IMR-90 (cell line): ENCODE measurements around the gene ANKRD13A. TPM values are rescaled to one million over a fixed set of nuclear protein-coding genes. Genes with fewer than 3 reads are reported as not detected.
"Not testable (repeated sequence)": the region's sequence is repeated elsewhere in the genome, so short reads cannot be mapped to it uniquely, and the experiment has no call there.

Experiments used
- ATAC-seq: fragments of 200-7000 bp; cut with Tn5 transposase; 2 replicates; pipeline ENCODE4 v1.9.1; 2020; ENCODE audit warnings: low read depth, mild to moderate bottlenecking, moderate library complexity
- BruUV-seq: library from RNA; stranded (reverse); fragments of 400-500 nt; replicated peaks from 2 replicates; lab custom pipeline; 2021; lab: Mats Ljungman, UMichigan
- CTCF ChIA-PET: fragments of 300-600 bp; formaldehyde crosslinking; extraction: SDS; loops from one replicate; lab custom pipeline; 2021; ENCODE audit warnings: antibody characterized with exemption; lab: Yijun Ruan, JAX
- POLR2A ChIA-PET: fragments of 300-600 bp; sonication (Branson Sonifier 250); formaldehyde crosslinking; loops from one replicate; lab custom pipeline; 2022; ENCODE audit warnings: antibody characterized with exemption; ENCODE audit not compliant: unreplicated experiment; lab: Charles Lee
- DNase-seq: peaks from one replicate; pipeline ENCODE4 v3.0.0; 2013
- H2AFZ ChIP-seq: replicated peaks from 2 replicates; pipeline ENCODE3; 2013; ENCODE audit warnings: low read length, mild to moderate bottlenecking; ENCODE audit not compliant: poor library complexity
- H2AK5ac ChIP-seq: 2 replicates; pipeline ENCODE4 v1.6.1; 2013; ENCODE audit warnings: low read depth, low read length, inconsistent platforms
- H2AK9ac ChIP-seq: replicated peaks from 2 replicates; pipeline ENCODE3; 2013; ENCODE audit warnings: mild to moderate bottlenecking, low read depth, low read length, moderate library complexity; ENCODE audit not compliant: poor library complexity
- H2BK120ac ChIP-seq: 2 replicates; pipeline ENCODE4 v1.6.1; 2013; ENCODE audit warnings: low read depth, low read length, inconsistent platforms
- H2BK15ac ChIP-seq: 3 replicates; pipeline ENCODE4 v1.6.1; 2013; ENCODE audit warnings: low read depth, low read length, inconsistent platforms
- H2BK20ac ChIP-seq: 2 replicates; pipeline ENCODE4 v1.6.1; 2013; ENCODE audit warnings: low read depth, mild to moderate bottlenecking, inconsistent platforms, low read length, moderate library complexity
- H2BK5ac ChIP-seq: 2 replicates; pipeline ENCODE4 v1.6.1; 2013; ENCODE audit warnings: mild to moderate bottlenecking, low read depth, low read length, inconsistent platforms; ENCODE audit not compliant: poor library complexity, severe bottlenecking
- H3K14ac ChIP-seq: replicated peaks from 2 replicates; pipeline ENCODE4 v1.6.1; 2013; ENCODE audit warnings: low read depth, low read length, inconsistent platforms
- H3K18ac ChIP-seq: 2 replicates; pipeline ENCODE4 v1.6.1; 2013; ENCODE audit warnings: low read depth, low read length, control low read depth
- H3K23ac ChIP-seq: 2 replicates; pipeline ENCODE4 v1.6.1; 2013; ENCODE audit warnings: low read depth, low read length, inconsistent platforms
- H3K27ac ChIP-seq: 2 replicates; pipeline ENCODE4 v1.5.1; 2013; ENCODE audit warnings: mild to moderate bottlenecking, control low read depth, low read length; ENCODE audit not compliant: insufficient read depth
- H3K27me3 ChIP-seq: 2 replicates; pipeline ENCODE4 v1.6.1; 2013; ENCODE audit warnings: low read length; ENCODE audit not compliant: control insufficient read depth, insufficient read depth
- H3K36me3 ChIP-seq: 2 replicates; pipeline ENCODE4 v1.6.1; 2013; ENCODE audit warnings: low read length, mixed read lengths; ENCODE audit not compliant: control insufficient read depth, insufficient read depth
- H3K4ac ChIP-seq: 2 replicates; pipeline ENCODE4 v1.6.1; 2013; ENCODE audit warnings: low read depth, low read length, inconsistent platforms
- H3K4me1 ChIP-seq: 2 replicates; pipeline ENCODE4 v1.6.1; 2013; ENCODE audit warnings: low read length, mixed read lengths; ENCODE audit not compliant: control insufficient read depth, insufficient read depth
- H3K4me2 ChIP-seq: 2 replicates; pipeline ENCODE4 v1.6.1; 2013; ENCODE audit warnings: low read depth, mild to moderate bottlenecking, control low read depth, low read length, moderate library complexity
- H3K4me3 ChIP-seq: 2 replicates; pipeline ENCODE4 v1.5.1; 2013; ENCODE audit warnings: low read depth, mild to moderate bottlenecking, control low read depth, low read length, moderate library complexity; ENCODE audit not compliant: insufficient read depth
- H3K56ac ChIP-seq: 2 replicates; pipeline ENCODE4 v1.6.1; 2013; ENCODE audit warnings: low read length, inconsistent platforms; ENCODE audit not compliant: insufficient read depth; ENCODE audit errors: extremely low read depth
- H3K79me1 ChIP-seq, 2 experiments: 2 replicates each; pipeline ENCODE4 v1.6.1; 2013; ENCODE audit warnings: low read length in 2 of 2, inconsistent platforms in 1 of 2, low read depth in 1 of 2
- H3K9ac ChIP-seq: 2 replicates; pipeline ENCODE4 v1.6.1; 2013; ENCODE audit warnings: low read depth, low read length, control low read depth
- H3K9me1 ChIP-seq: 2 replicates; pipeline ENCODE4 v1.6.1; 2013; ENCODE audit warnings: low read length, inconsistent platforms; ENCODE audit not compliant: insufficient read depth
- H3K9me3 ChIP-seq: 2 replicates; pipeline ENCODE4 v1.6.1; 2013; ENCODE audit warnings: low read length; ENCODE audit not compliant: control insufficient read depth, insufficient read depth
- H4K20me1 ChIP-seq: 2 replicates; pipeline ENCODE4 v1.6.1; 2013; ENCODE audit warnings: low read length, inconsistent platforms; ENCODE audit not compliant: insufficient read depth
- H4K5ac ChIP-seq: 2 replicates; pipeline ENCODE4 v1.6.1; 2013; ENCODE audit warnings: mild to moderate bottlenecking, low read depth, low read length, control low read depth
- H4K8ac ChIP-seq, 2 experiments: 2 replicates each; pipeline ENCODE4 v1.6.1; 2013; ENCODE audit warnings: low read depth in 2 of 2, low read length in 2 of 2, control low read depth in 1 of 2, inconsistent platforms in 1 of 2
- H4K91ac ChIP-seq: 2 replicates; pipeline ENCODE4 v1.6.1; 2013; ENCODE audit warnings: low read depth, low read length, inconsistent platforms; ENCODE audit not compliant: insufficient read depth
- CEBPB ChIP-seq: IDR thresholded peaks from 2 replicates; pipeline ENCODE4 v1.6.1; 2012; ENCODE audit warnings: low read depth, low read length, improper control_type of control experiment
- USF2 ChIP-seq: fragments of 150-350 bp; IDR thresholded peaks from 2 replicates; pipeline ENCODE4 v1.6.1; 2017; ENCODE audit warnings: mild to moderate bottlenecking, antibody characterized with exemption, low read length, low read depth
- WGBS, 2 experiments: methylation state at CpG; one replicate each; pipeline versions ENCODE4 v1.1.5 to v1.1.7; 2013; ENCODE audit warnings: missing lambda C conversion rate in 2 of 2; ENCODE audit not compliant: insufficient read length in 1 of 2; ENCODE audit errors: extremely low coverage in 2 of 2; 5-methylcytosine and 5-hydroxymethylcytosine counted together
- dilution Hi-C: fragments of 300-500 bp; cut with HindIII; formaldehyde crosslinking; loops from one replicate; pipeline ENCODE4 v1.14.3; 2018; ENCODE audit warnings: low sequenced_read_pairs; ENCODE audit not compliant: unreplicated experiment
- in situ Hi-C: fragments of 300-500 bp; cut with MboI; formaldehyde crosslinking; loops from 3 replicates; pipeline ENCODE4 v1.14.3; 2019; ENCODE audit warnings: low sequenced_read_pairs, inconsistent platforms, mixed read lengths
- intact Hi-C: fragments of 100-400 bp; cut with micrococcal nuclease; formaldehyde crosslinking; loops from 2 replicates; pipeline ENCODE4 v1.10.0; 2022
- polyA plus RNA-seq, 3 experiments: library from polyadenylated mRNA; depleted of rRNA; stranded (reverse); fragments of >200 nt; gene quantifications; 2 replicates each; pipeline ENCODE4 v1.2.3, GENCODE V29; 2012; ENCODE audit warnings: low replicate concordance in 1 of 3
- total RNA-seq: library from RNA; depleted of rRNA; stranded (reverse); fragments of >200 nt; gene quantifications from 2 replicates; pipeline ENCODE4 v1.2.3, GENCODE V29; 2012

Gene ANKRD13A
- total and polyA plus RNA-seq, 2 of the 4 experiments (the other 2 are of a cell fraction): 299 to 449 TPM

DNA sequence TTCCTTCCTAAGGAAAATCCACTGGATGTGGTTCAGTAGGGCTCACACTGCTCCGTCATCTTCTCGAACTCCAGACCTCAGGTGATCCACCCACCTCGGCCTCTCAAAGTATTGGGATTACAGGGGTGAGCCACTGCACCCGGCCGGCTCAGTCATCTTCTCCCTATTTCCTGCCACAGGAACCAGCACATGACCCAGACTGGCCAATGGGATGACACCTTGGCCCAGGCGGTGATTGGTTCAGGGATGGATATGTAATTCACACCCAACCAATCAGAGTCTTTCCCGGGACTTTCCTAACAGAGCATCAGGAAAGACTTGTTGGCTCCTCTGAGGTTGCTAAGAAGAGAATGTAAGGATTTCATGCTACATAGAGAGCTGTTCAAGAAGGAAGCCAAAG is 68.3 kb downstream of the ANKRD13A start:
- no peak overlapping the region for H2BK15ac ChIP-seq
- WGBS, 2 experiments: no CpG with 5 or more reads among the region's 7 CpGs
- no peak for ATAC-seq
- no peak overlapping the region for H2BK20ac ChIP-seq
- no peaks in the 10 kb centered on the region for H3K27me3 ChIP-seq
- H2BK5ac ChIP-seq: no peak overlapping the region
- no peak overlapping the region for H3K14ac ChIP-seq
- no peak for DNase-seq
- no peak overlapping the region for H3K9ac ChIP-seq
- peaks cover 5% of the 10 kb centered on the region; the same call in 1 of the 2 replicates for H3K9me1 ChIP-seq
- ChIA-PET CTCF (no interaction called here), POLR2A (interaction anchor here (0.5 kb wide), 1 partner anchor 56 kb away, joined by 3 read pairs; the partner anchor contains the start of gene IFT81)
- H2BK120ac ChIP-seq: no peak overlapping the region
- no peak overlapping the region for H3K18ac ChIP-seq
- no peak overlapping the region for H4K5ac ChIP-seq
- no peaks in the 10 kb centered on the region for H3K36me3 ChIP-seq
- no peak overlapping the region for H2AK9ac ChIP-seq
- no peak overlapping the region for H3K4me3 ChIP-seq
- intact Hi-C loops: no loop called here
- no peaks in the 10 kb centered on the region for H3K9me3 ChIP-seq
- no peak overlapping the region for H4K8ac ChIP-seq
- H3K27ac ChIP-seq: no peak overlapping the region
- TF ChIP-seq USF2 (peak; percentile 68; the same call in 1 of the 2 replicates), CEBPB (no peak)
- H3K23ac ChIP-seq: no peak overlapping the region
- H4K20me1 ChIP-seq: no peaks in the 10 kb centered on the region
- H3K4me1 ChIP-seq: no peaks in the 10 kb centered on the region
- dilution Hi-C loops: no loop called here
- no peak overlapping the region for H3K56ac ChIP-seq
- no peak overlapping the region for H3K4me2 ChIP-seq
- no peak overlapping the region for H2AFZ ChIP-seq
- H2AK5ac ChIP-seq: no peak overlapping the region
- no peak overlapping the region for H3K4ac ChIP-seq
- no peak overlapping the region for H4K91ac ChIP-seq
- in situ Hi-C loops: no loop called here
- BruUV-seq: no TSS peak
- H3K79me1 ChIP-seq: no peaks in the 10 kb centered on the region

- H3K4ac ChIP-seq, H4K5ac ChIP-seq, H3K9me1 ChIP-seq, CTCF ChIA-PET, H3K27me3 ChIP-seq, BruUV-seq, H2BK5ac ChIP-seq, H3K56ac ChIP-seq, H3K14ac ChIP-seq, H3K4me1 ChIP-seq, H2AK9ac ChIP-seq, H2BK20ac ChIP-seq, intact Hi-C loops, H3K27ac ChIP-seq, H2AFZ ChIP-seq, DNase-seq, H3K18ac ChIP-seq, H3K9ac ChIP-seq, H4K91ac ChIP-seq, H3K79me1 ChIP-seq, H2BK15ac ChIP-seq, dilution Hi-C loops, H3K36me3 ChIP-seq, H3K4me2 ChIP-seq, H3K9me3 ChIP-seq, H2AK5ac ChIP-seq, ATAC-seq, H3K23ac ChIP-seq, in situ Hi-C loops, H3K4me3 ChIP-seq, H4K20me1 ChIP-seq, H4K8ac ChIP-seq, H2BK120ac ChIP-seq: not testable (repeated sequence)
- POLR2A ChIA-PET: interaction anchor here (0.5 kb wide), 1 partner anchor 56 kb away, joined by 3 read pairs; the partner anchor contains the start of gene IFT81
- WGBS, 2 experiments: 86% methylated on average over 1 of the region's 9 CpGs; no CpG with 5 or more reads in 1 of the 2 experiments
These were observed 68.9 kb downstream of the ANKRD13A start for GRCh38 chr12:110068115-110068514.
